H4 (cell line): ENCODE results near the gene ISX. TPM values are rescaled to one million over a fixed set of nuclear protein-coding genes. Genes with fewer than 3 reads are reported as not detected.
A peak's percentile ranks its signal among the peaks of the same experiment; 100 is the strongest.
"Not testable (repeated sequence)": the region's sequence is repeated elsewhere in the genome, so short reads cannot be mapped to it uniquely, and the experiment has no call there.

Experiments
- DNase-seq: peaks from one replicate; pipeline ENCODE4 v3.0.0-alpha.2; 2015; ENCODE audit warnings: low spot score
- total RNA-seq: library from RNA; depleted of rRNA; stranded (reverse); fragments of >200 nt; shearing (Covaris generic); gene quantifications from 2 replicates; pipeline ENCODE4 v1.2.3, GENCODE V29; 2014; rRNA removed

The ISX gene
- not detected in 2 replicates for total RNA-seq

- DNase-seq: no peak
Observed at GRCh38 chr22:35065796-35066218, at the start of gene ISX. Gene ISX (plus strand): TSS chr22:35066158. CDS start chr22:35067088, 930 bp downstream.

- DNase-seq: no peak
Observed at GRCh38 chr22:35016909-35017308, 49.0 kb upstream of the ISX start.

GRCh38 chr22:35018995-35019394 lies 47.0 kb upstream of the ISX start:
- no peak for DNase-seq

- no peak for DNase-seq
Observed at GRCh38 chr22:35020517-35020916, 45.4 kb upstream of the ISX start.

- DNase-seq: no peak
Observed at GRCh38 chr22:35021161-35021560, 44.8 kb upstream of the ISX start.

- DNase-seq: no peak
Observed at GRCh38 chr22:35022291-35022690, 43.7 kb upstream of the ISX start.

- DNase-seq: peak; percentile 18
Observed at GRCh38 chr22:35023692-35024363, 42.1 kb upstream of the ISX start.

- no peak for DNase-seq
Observed at GRCh38 chr22:35024364-35024692, 41.6 kb upstream of the ISX start.

- not testable (repeated sequence) for DNase-seq
Observed at GRCh38 chr22:35030112-35030511, 35.8 kb upstream of the ISX start.

GRCh38 chr22:35032571-35032970 lies 33.4 kb upstream of the ISX start:
- no peak for DNase-seq

- DNase-seq: no peak
Observed at GRCh38 chr22:35033635-35034296, 32.2 kb upstream of the ISX start.

- no peak for DNase-seq
Observed at GRCh38 chr22:35034963-35035362, 31.0 kb upstream of the ISX start.

GRCh38 chr22:35037089-35037488 lies 28.9 kb upstream of the ISX start:
- peak; percentile 9 for DNase-seq

GRCh38 chr22:35039625-35040024 lies 26.3 kb upstream of the ISX start:
- DNase-seq: no peak

GRCh38 chr22:35043252-35043933 lies 22.6 kb upstream of the ISX start:
- DNase-seq: no peak

GRCh38 chr22:35043934-35044319 lies 22.0 kb upstream of the ISX start:
- DNase-seq: no peak

- DNase-seq: no peak
Observed at GRCh38 chr22:35044607-35045390, 21.2 kb upstream of the ISX start.

GRCh38 chr22:35045451-35045850 lies 20.5 kb upstream of the ISX start:
- no peak for DNase-seq

- DNase-seq: no peak
Observed at GRCh38 chr22:35046744-35047462, 19.1 kb upstream of the ISX start.

GRCh38 chr22:35050038-35050437 lies 15.9 kb upstream of the ISX start:
- DNase-seq: not testable (repeated sequence)

- no peak for DNase-seq
Observed at GRCh38 chr22:35051013-35051535, 14.9 kb upstream of the ISX start.
